Omental fat pad (tissue), 4 donors: Measurements from ENCODE around the gene NR3C2. TPM values are rescaled to one million over a fixed set of nuclear protein-coding genes. Genes with fewer than 3 reads are reported as not detected.

ENCODE experiments used
- ATAC-seq: fragments of 150-250 bp; one replicate; pipeline ENCODE4 v1.9.1; 2016; ENCODE audit warnings: mild to moderate bottlenecking, moderate library complexity; ENCODE audit not compliant: low FRiP score
- DNase-seq: peaks from one replicate; pipeline ENCODE4 v3.0.0-alpha.2; 2019; ENCODE audit warnings: low spot score
- total RNA-seq, 4 donors: library from RNA; depleted of rRNA; stranded (reverse); fragments of >200 nt; gene quantifications; one replicate each; pipeline ENCODE4 v1.1.0, GENCODE V29; 2016
- TF ChIP-seq, protein P1 (sequence below), 3 donors: fragments of 450-650 bp; IDR thresholded peaks; one replicate each; pipeline ENCODE4 v1.5.1; 2016 to 2017; ENCODE audit warnings: antibody characterized with exemption in 3 of 3, mild to moderate bottlenecking in 3 of 3, moderate library complexity in 2 of 3

The NR3C2 gene
- total RNA-seq, 4 donors from 2014 or later, result 7.4 to 28.1 (median 12.1) TPM

DNA sequence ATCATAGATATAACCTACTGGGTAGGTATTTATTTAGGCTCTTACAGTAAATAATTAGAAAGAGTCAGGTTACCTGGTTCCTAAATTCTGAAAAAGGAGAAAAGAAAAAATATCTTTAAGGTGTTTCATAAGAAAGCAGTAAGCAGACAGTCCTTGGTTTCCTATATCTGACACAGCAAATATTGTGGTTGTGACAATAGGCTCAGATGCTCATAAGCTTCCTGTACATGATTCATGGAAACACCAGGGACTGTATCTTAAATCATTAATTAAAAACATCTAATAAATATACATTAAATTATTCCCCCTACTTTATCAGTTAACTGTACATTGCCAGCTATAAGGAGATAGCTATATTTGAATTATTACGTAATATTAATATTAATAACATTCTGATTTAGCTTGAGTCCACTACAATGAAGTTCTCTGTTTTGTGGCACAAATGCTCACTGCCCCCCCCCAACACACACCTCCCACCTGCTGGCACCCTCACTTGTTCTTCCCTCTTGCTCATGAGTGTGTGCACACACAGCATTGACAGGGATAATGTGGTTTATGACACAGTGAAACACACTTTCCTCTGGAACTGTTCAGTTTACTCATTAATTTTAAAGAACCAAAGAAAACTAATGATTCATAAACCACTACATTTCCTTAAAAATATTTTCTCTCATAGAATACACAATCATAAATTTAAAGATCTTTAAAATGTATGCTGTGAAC is 187.4 kb downstream of the NR3C2 start:
- DNase-seq (no peak), ATAC-seq (no peak)
- TF ChIP-seq, protein P1, sequence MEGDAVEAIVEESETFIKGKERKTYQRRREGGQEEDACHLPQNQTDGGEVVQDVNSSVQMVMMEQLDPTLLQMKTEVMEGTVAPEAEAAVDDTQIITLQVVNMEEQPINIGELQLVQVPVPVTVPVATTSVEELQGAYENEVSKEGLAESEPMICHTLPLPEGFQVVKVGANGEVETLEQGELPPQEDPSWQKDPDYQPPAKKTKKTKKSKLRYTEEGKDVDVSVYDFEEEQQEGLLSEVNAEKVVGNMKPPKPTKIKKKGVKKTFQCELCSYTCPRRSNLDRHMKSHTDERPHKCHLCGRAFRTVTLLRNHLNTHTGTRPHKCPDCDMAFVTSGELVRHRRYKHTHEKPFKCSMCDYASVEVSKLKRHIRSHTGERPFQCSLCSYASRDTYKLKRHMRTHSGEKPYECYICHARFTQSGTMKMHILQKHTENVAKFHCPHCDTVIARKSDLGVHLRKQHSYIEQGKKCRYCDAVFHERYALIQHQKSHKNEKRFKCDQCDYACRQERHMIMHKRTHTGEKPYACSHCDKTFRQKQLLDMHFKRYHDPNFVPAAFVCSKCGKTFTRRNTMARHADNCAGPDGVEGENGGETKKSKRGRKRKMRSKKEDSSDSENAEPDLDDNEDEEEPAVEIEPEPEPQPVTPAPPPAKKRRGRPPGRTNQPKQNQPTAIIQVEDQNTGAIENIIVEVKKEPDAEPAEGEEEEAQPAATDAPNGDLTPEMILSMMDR (IDR thresholded peaks at IDR 0.05), result no peak

DNA sequence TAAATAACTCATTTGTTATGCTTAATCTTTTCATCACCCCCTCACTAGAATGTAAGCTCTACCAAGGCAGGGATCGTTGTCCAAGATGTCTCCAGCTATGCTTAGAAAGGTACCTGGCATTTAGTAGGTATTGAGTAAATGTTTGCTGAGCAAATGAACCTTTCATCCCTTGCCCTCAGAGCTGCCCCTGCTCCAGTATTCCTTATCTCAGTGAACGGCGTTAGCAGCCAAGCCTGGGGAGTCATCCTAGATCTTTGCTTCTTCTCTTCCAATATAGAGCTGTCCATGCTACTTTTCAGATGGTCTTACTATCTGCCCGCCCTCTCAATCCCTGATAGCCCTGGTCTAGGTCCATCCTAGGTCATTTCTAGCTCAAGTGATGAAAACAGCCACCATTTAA is 188.4 kb downstream of the NR3C2 start:
- ATAC-seq (no peak), DNase-seq (no peak)
- TF ChIP-seq, protein P1 (IDR thresholded peaks at IDR 0.05), result no peak

DNA sequence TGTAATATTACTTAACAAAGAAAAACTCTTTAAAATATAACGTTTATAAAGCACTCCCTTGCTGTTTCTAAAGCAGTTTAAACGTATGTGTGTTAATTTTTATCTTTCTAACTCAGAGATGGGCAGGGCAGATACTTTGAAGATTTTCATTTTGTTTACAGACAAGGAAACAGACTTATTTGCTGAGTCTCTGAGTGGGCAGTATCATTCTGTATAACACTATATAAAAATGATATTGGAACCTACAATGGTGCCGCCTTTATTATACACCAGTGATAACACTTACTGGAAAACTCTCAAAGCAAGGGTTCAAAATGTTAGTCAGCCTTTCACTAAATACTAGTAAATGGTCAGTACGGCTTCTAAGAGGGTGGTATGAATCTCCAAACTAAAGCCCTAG is 193.4 kb downstream of the NR3C2 start:
- ATAC-seq, result no peak
- TF ChIP-seq, protein P1 (IDR thresholded peaks at IDR 0.05), result no peak

DNA sequence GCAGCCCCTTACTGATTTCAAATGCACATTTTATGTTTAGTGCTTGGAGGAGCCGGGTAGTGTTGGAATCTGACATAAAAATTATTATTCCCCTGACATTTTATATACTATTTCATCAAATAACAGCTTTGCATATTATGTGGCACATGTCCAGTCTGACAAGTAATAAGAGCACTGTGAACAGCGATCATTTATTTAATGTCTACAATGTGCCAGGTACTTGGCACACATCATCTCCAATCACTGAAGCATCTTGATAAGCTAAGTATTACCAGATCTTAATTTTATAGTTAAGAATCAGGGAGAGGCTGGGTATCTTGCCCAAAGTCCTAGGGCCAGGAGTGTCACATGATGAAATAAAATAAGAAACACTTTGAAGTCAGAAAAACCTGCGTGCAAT is 197.2 kb downstream of the NR3C2 start:
- no peak for ATAC-seq
- TF ChIP-seq, protein P1 (IDR thresholded peaks at IDR 0.05), result no peak
- no peak for DNase-seq

More for the DNA sequence above, 193.4 kb downstream of the NR3C2 start:
- DNase-seq, result no peak

DNA sequence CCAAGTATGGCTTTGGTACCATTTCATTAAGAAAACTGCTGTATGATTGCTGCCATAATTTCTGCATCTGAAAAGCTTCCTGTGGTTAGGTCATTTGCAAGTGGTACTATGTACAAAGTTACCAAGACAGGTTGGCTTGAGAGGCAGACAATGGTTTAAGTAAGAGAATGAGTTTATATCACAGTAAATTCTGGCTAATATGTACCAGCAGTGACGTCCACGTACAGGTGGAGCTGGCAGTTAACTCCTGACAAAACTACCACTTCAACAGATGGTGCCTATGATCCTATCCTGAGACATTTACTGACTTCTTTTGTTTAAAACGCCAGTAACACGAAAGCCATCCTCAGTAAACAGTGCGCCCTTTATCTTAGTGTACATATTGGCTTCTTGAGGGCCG is 198.4 kb downstream of the NR3C2 start:
- TF ChIP-seq, protein P1 (IDR thresholded peaks at IDR 0.05), result no peak
- ATAC-seq, result no peak
- DNase-seq, result no peak

DNA sequence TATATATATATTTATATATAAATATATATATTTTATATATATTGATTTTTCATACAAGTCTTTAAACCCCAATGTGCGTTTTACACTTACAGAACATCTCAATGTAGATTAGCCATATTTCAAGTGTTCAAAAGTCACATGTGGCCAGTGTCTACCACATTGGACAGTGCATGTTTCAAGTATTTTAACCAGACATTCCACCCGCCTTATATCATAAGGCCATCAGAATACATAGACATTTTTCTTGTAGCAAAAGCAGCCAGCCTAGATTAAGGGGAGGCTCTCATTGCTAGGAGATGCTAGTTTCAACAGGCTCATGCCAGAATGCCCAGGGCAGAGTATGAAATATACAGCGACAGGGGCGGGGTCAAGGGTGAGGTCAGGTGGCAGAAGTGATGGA is 202.0 kb downstream of the NR3C2 start:
- DNase-seq, result no peak
- TF ChIP-seq, protein P1 (IDR thresholded peaks at IDR 0.05), result no peak
- no peak for ATAC-seq

DNA sequence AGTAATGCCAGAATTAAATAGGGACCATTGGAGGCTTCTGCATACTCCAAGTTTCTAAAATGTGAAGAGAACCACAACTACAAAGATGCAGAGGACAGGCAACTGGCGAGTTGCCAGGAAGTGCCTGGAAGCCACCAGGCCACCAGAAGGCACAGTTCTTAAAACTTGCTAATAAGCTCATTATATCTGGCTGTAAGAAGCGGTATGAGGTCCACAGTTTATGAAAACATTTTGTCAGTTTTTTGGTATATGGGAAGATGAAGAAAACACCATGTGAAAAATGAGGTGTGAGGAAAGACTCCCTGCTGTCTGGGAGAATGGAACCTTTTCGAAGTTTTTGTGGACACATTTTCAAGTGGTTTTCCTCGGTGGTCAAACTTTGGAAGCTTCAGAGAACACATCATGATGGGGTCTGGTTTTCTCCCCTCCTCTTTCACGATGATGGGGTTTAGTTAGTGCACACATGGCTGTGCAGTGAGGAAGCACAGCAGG is 202.7 kb downstream of the NR3C2 start:
- no peak for DNase-seq
- ATAC-seq, result no peak
- TF ChIP-seq, protein P1 (IDR thresholded peaks at IDR 0.05), result no peak
